ENCODE data around the gene U2SURP. TPM values are rescaled to one million over a fixed set of nuclear protein-coding genes. Genes with fewer than 3 reads are reported as not detected.
A peak's percentile ranks its signal among the peaks of the same experiment; 100 is the strongest.

The U2SURP gene
- total RNA-seq, 1 donor from 2014 or later, result 152 TPM

DNA sequence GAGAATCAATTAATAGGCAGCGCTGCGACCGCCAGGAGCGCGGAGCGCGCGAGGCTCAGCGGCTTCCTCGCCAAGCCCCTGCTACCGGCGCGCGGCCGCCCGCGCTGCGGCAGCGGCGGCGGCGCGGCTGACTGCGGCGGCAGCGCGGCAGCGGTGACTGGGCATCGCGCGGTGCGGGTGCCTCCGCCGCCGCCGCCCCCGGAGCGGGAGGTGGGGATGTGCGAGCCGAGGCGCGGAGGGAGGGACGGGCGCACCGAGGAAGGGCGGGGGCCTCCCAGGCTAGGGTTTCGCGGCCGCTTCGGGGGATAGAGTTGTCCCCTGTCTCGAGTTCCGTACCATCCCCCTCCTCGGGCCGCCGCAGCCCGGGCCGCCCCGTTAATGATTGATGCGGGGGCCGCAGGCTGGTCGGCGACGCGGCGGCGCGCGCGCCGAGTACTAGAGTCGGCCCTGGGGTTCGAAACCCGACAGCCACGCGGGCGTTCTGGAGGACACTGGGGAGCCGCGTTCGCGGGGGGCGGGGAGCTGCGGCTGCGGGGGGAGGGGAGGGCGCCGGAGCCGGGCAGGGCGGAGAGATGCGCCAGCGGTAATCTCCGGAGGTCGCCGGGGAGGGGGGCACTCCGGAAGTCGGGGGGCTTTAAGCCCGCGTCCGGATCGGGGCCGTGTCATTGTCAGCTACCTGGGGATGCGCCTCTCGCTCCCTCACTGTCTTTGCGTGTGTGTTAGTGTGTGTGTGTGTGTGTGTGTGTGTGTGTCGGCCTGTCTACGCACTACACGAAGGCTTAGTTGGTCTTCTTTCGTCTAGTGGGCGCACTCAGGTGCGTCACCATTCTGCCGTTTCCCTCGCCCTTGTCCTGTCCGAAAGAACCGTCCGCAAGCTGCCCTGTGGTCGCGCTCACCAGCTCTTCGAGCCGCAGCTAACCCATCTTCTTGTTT is 37.6 kb upstream of the U2SURP start, which contains the start of gene PAQR9:
PAQR9 (minus strand) TSS at position 159 of the 933 bp plus-strand sequence. CDS start 338 bp downstream, outside the sequence.
- Mint-ChIP-seq H3K27me3 (ENCODE audit: low read depth) (peaks cover 31% of the 10 kb centered on the region), H3K9me3 (no peaks in the 10 kb centered on the region), H3K4me1 (peaks cover 12% of the 10 kb centered on the region), H3K36me3 (ENCODE audit: low read depth) (no peaks in the 10 kb centered on the region), H3K27ac (ENCODE audit: unreplicated experiment) (peak within 1 kb of the TSS; percentile 83), H3K4me3 (peak within 1 kb of the TSS; percentile 91)
- no peak for TF ChIP-seq CTCF (conservative IDR thresholded peaks at IDR 0.05)
- DNase-seq (ENCODE audit: low read depth, low spot score), result peak; percentile 49

DNA sequence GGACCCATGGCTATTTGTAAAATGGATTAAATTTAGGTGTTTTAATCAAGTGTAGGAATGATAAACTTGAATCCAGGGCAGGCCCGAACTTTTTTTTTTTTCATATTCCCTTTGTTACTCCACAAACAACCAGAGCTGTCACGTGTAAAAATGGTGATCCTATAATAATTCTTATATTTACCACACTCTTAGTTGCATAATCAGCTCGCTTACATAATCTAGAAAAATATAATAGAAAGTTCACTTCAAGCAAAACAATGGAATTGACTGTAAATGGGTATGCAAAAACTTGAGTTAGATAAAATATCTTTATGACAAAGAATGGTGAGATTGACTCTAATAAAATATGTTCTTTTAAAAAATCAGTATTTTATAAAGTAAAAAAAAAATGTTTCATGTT is 35.8 kb upstream of the U2SURP start:
- no peak for DNase-seq (ENCODE audit: low read depth, low spot score)
- no peaks in the 10 kb centered on the region for H3K9me3 Mint-ChIP-seq
- TF ChIP-seq CTCF (conservative IDR thresholded peaks at IDR 0.05), result no peak
- peaks cover 27% of the 10 kb centered on the region for H3K27me3 Mint-ChIP-seq (ENCODE audit: low read depth)
- H3K4me1 Mint-ChIP-seq, result peaks cover 12% of the 10 kb centered on the region
- H3K4me3 Mint-ChIP-seq, result peak overlapping the region; percentile 74
- H3K36me3 Mint-ChIP-seq (ENCODE audit: low read depth), result no peaks in the 10 kb centered on the region
- H3K27ac Mint-ChIP-seq (ENCODE audit: unreplicated experiment), result no peak overlapping the region

- H3K27me3 Mint-ChIP-seq (ENCODE audit: low read depth), result peaks cover 24% of the 10 kb centered on the region
Observed at GRCh38 chr3:142966808-142967207, 34.6 kb upstream of the U2SURP start.

GRCh38 chr3:142968319-142969025 is 32.9 kb upstream of the U2SURP start:
- Mint-ChIP-seq H3K27me3 (ENCODE audit: low read depth) (peaks cover 15% of the 10 kb centered on the region), H3K27ac (ENCODE audit: unreplicated experiment) (no peak overlapping the region), H3K36me3 (ENCODE audit: low read depth) (no peaks in the 10 kb centered on the region), H3K4me1 (peaks cover 7% of the 10 kb centered on the region), H3K9me3 (no peaks in the 10 kb centered on the region), H3K4me3 (no peak overlapping the region)
- TF ChIP-seq CTCF (conservative IDR thresholded peaks at IDR 0.05), result no peak
- no peak for DNase-seq (ENCODE audit: low read depth, low spot score)

More at GRCh38 chr3:142966808-142967207, 34.6 kb upstream of the U2SURP start:
- H3K27ac Mint-ChIP-seq (ENCODE audit: unreplicated experiment), result no peak overlapping the region
- no peak for DNase-seq (ENCODE audit: low read depth, low spot score)
- H3K36me3 Mint-ChIP-seq (ENCODE audit: low read depth), result no peaks in the 10 kb centered on the region
- peaks cover 10% of the 10 kb centered on the region for H3K4me1 Mint-ChIP-seq
- TF ChIP-seq CTCF (conservative IDR thresholded peaks at IDR 0.05), result no peak
- no peak overlapping the region for H3K4me3 Mint-ChIP-seq
- H3K9me3 Mint-ChIP-seq, result no peaks in the 10 kb centered on the region

DNA sequence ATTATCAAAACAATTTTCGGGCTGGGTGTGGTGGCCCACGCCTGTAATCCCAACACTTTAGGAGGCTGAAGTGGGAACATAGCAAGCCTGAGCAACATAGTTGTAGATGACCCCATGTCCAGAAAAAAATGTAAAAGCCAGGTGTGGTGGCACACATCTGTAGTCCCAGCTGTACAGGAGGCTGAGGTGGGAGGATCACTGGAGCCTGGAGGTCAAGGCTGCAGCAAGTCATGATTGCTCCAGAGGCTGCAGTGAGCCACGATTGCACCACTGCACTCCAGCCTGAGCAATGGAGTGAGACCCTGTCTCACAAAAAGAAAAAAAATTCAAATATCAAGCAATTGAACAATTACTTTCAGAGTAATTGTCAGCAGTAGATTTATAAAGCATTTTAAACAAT is 29.9 kb upstream of the U2SURP start:
- Mint-ChIP-seq H3K4me3 (no peak overlapping the region), H3K27ac (ENCODE audit: unreplicated experiment) (no peak overlapping the region), H3K36me3 (ENCODE audit: low read depth) (no peaks in the 10 kb centered on the region), H3K27me3 (ENCODE audit: low read depth) (no peaks in the 10 kb centered on the region), H3K9me3 (no peaks in the 10 kb centered on the region), H3K4me1 (peaks cover 2% of the 10 kb centered on the region)
- no peak for TF ChIP-seq CTCF (conservative IDR thresholded peaks at IDR 0.05)
- no peak for DNase-seq (ENCODE audit: low read depth, low spot score)

All from neural crest cell (in vitro differentiated cells).